ENCODE data around the gene SARDH. TPM values are rescaled to one million over a fixed set of nuclear protein-coding genes. Genes with fewer than 3 reads are reported as not detected.

Gene SARDH
- total and polyA plus RNA-seq, 2 of the 8 experiments (the other 6 are each of a cell fraction or from before 2014, with no cell fraction given) = 6.4 to 7.4 TPM

GRCh38 chr9:133739408-133740280 lies 1.5 kb upstream of the SARDH start (continued):
- TF ChIP-seq SP1 (IDR thresholded peaks at IDR 0.05; ENCODE audit: low read depth, low read length) (no peak), HDAC2 (IDR thresholded peaks at IDR 0.05; ENCODE audit: borderline replicate concordance in 1 of 2, low read depth in 2 of 2, low read length in 2 of 2) (no peak), EGR1 (IDR thresholded peaks at IDR 0.05; ENCODE audit: borderline replicate concordance, low read depth, low read length) (no peak), SIN3A (conservative IDR thresholded peaks at IDR 0.05 in 1 of 2, IDR thresholded peaks at IDR 0.05 in 1 of 2; ENCODE audit: low read depth in 1 of 2, low read length in 2 of 2) (no peak), GABPA (IDR thresholded peaks at IDR 0.05; ENCODE audit: borderline replicate concordance, insufficient read depth, low read length) (no peak)
